ENCODE results near the gene KATNIP.

KATNIP gene

DNA sequence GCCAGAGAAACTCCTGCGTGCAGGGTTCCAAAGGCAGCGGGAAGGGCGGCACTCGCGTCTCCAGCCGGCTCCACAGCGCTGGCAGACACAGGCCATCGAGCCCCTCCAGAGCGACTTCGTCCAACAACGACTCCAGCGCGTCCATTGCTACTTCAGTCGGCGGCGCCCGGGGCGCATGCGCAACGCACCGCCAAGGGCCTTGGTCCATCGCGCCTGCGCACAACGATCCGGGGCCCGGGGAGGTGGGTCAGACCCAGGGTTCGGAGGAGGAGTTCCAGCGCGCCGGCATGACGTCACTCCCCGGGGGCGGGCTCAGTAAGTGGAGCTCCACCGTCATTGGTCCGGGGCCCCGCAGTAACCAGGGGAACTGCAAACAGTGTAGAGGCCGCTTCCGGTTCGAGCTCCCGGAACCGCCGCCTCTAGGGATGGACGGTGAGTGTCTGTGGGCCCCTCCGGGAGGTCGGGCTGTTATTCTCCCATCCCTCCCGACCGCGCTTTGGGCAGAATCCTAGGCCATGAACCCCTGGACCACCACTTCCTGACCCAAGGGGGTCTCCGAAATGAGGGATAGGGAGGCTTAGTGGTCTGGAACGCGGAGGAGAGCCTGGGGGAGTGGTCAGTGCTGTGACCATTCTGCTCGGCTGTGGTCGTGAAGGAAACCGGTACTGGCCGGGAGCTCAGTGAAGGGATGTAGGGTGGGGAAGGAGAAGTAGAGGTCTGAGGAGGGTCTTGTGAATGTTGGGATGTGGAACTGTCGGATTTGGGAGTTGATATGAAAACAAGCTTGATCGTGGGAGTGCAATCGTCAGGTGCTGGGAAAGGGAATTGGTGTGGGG is at the start of gene KATNIP, which contains the start of gene GTF3C1:
KATNIP (plus strand) TSS at position 399 of the 836 bp plus-strand sequence; CDS start at position 426, 27 bp downstream.
GTF3C1 (minus strand) TSS at position 168 of the 836 bp plus-strand sequence; CDS start at position 145, 23 bp downstream.
- no peak for FAIRE-seq

DNA sequence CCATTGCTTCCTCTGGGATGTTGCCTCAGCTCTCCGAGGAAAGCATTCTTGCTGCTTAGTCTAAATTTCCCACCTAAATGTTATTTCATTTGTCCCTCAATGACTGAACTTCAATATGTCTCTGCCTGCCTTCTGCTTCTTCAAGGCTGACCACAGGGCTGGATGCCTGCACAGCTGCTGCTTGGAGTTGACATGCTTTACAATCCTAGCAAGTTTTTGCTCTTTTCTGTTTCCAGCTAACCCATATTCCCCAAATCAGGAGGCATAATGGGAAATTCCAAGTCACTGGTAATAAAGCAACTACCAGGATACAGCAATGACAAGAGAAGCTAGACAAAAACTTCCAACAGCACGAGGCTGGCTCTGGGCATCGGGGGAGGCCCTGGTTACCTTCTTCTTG is 49.1 kb upstream of the KATNIP start:
- FAIRE-seq = no peak

GRCh38 chr16:27503662-27504061 is 46.3 kb upstream of the KATNIP start:
- FAIRE-seq = no peak

DNA sequence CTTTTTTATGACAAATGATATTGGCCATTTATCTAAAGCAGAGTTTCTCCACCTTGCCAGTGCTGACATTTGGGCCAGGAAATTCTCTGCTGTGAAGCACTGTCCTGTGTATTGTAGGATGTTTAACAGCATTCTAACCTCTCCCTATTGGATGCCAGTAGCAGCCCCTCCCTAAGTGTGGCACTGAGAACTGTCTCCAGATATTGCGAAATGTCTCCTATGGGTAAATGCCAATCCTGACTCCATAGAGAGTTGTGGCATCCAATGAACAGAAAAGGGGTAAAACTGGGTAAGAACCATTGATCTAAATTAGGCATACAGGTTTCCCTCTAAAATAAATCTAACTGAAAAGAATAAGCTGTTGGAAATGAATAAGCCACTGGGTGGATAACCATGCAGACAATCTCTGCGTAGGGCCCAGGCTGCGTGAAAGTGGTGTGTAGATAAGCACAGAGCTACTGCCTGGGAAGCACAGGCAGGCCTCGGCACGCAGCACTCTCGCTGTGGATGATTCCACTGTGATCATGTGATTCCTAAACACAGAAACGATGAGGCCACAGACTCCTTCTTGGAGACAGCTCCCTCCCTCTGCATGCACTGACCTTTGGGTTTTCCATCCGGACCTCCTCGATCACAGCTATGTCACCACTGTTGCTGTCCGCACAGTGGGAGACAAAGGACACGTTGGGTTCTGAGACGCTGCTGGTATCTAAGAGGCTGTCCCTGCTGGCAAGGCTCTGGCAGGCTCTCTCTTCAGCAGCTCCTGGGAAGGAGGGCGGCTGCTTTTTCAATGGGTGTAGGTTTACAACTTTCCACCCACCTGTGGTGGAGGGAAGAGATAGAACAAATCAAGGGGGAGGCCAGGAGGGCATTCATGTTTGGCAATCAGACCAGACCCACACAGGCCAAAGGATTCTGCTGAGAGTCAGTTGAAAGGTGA is 44.4 kb upstream of the KATNIP start:
- no peak for FAIRE-seq

DNA sequence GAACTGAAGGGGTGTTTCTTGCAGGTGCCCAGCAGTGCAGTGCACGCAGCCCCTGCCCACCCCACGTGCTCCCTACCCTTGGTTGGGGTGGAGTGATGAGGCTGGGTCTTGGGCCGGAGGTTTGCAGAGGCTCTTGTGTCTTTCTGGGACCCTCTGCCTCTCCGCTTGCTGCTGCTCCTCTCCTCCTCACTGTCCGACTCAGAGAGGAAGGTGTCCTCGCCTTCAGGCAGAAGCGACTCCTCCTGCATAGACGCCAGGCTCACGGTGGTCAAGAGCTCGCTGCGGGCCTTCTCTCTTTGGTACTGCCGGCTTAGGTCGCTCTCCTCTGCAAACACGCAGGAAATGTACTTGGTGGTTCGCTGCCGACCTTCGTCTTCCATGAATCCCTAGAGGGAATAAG is 43.2 kb upstream of the KATNIP start:
- no peak for FAIRE-seq

GRCh38 chr16:27508476-27508875 is 41.5 kb upstream of the KATNIP start:
- no peak for FAIRE-seq

DNA sequence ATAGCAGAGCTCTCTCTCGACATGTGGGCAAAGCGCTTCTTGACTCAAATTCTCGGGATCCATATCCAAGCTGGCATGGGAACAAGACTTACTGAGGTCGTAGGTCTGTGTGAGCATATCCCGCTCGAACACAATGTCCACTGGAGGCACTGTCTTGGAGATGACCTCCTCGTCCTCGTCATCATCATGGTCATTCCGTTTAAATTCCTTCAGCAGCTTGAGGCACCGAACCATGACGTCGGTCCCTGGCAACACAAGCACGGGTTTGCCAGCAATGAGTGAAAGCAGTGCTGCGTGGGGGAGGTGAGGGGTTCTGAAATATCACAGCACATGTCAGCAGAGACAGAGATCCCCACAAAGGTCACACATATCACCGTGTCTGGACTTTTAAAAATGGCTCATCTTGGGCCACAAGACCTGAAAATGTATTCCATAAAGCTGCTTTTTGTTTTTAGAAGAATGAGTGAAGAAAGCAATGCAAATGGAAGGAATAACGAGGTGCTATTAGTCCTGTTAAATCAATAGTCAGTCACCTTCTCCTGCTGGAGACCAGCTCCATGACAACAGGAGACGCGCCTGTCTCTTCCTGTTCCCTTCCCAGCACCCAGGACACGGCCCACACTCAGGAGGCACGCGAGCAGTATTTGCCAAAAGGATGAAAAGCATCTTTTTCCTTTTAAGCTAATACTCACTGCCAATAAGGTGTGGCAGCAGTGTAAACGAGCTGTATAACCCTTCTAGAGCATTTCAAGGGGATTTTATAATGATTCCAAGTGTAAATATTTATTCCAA is 38.1 kb upstream of the KATNIP start:
- FAIRE-seq = no peak

GRCh38 chr16:27514806-27515205 is 35.1 kb upstream of the KATNIP start:
- FAIRE-seq = no peak

GRCh38 chr16:27515874-27516353 is 34.0 kb upstream of the KATNIP start:
- FAIRE-seq = no peak

DNA sequence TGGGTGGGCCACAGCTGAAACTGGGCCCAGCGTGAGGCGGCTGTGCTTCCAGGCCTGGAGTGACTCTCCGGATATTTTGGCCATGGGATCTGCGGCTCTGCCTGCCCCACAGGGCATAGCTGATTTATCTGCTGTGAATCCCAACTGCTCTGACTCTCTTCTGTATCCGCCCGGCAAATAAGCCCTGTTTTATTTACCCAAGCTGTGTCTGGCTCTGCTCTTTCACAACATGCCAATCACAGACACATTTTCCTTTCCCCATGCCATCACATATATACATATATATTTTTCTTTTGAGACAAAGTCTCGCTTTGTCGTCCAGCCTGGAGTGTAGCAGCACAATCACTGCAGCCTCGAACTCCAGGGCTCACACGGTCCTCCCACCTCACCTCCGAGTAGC is 33.6 kb upstream of the KATNIP start:
- FAIRE-seq = no peak

DNA sequence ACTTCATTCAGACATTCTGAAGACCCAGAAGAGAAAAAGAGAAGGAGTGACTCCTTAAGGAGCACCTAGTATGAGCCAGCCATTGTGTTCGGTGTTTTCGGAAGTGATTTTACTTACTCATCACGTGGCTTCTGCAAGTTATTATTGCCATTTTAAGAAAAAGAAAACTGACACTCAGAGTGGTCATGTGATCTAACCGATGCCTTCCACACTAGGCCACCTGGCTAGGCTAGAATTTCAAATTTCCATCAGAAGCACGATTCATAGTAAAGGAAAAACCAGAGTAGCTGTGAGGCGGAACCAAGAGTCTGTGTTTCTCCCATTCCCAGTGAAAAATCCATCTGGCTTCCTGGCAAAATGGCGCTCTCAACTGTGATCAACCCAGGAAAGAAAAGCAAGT is 32.3 kb upstream of the KATNIP start:
- FAIRE-seq = no peak

DNA sequence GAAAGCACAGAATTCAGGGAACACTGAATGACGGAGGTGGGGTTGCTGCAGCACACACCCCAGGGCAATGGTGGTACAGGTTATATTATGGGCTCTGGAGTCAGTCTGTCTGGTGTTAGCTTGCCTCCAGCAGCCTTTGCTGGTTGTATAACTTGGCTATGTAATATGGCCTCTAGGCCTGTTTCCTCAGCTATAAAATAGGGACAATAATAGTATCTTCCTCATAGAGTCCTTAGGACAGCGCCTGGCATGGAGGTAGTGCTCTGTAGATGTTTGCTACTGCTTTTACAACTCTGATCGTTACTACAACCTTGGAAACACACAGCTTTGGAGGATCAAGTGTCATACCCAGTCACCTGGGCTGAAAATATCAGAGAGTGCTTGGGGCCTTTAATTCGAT is 31.7 kb upstream of the KATNIP start:
- no peak for FAIRE-seq

GRCh38 chr16:27520982-27521673 is 28.8 kb upstream of the KATNIP start:
- FAIRE-seq = no peak

DNA sequence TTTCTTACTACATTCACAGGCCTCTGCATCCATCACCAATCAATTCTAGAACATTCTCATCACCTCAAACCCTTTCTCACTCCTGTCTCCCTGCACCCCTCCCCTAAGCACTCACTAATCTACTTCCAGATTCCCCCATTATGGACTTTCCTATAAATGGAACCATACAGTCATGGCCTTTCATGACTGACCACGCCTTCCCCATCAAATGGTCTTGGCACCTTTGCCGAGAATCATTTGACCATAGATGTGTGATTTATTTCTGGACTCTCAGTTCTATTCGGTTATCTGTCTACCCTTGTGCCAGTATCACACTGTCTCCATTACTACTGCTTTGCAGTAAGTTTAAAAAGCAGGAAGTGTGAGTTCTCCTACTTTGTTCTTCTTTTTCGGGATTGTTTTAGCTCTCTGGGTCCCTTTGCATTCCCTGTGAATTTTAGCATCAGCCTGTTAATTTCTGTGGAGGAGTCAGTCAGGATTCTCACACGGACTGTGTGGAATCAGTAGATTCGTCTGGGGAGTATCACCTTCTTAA is 27.7 kb upstream of the KATNIP start:
- no peak for FAIRE-seq

DNA sequence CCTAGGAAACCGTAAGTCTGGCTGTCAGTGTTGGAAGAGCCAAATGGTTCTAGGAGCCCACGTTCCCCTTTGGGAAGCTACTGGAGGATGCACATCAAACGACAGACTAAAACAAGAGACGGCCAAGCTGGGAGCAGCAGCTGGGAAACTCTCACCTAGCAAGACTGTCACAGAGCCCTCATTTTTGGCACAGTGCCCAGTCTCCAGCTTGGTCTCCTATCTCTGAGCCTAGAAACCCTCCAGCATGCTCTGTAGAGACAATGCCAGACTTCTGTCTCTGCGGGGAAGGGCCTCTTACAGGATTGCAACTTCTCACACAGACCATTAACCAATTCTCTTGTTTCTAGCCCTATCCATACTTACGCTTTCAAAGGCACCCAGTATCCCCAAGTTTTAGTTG is 23.8 kb upstream of the KATNIP start:
- FAIRE-seq = no peak

- FAIRE-seq = no peak
Observed at GRCh38 chr16:27528294-27528693, 21.6 kb upstream of the KATNIP start.

GRCh38 chr16:27529962-27530361 is 20.0 kb upstream of the KATNIP start:
- no peak for FAIRE-seq

DNA sequence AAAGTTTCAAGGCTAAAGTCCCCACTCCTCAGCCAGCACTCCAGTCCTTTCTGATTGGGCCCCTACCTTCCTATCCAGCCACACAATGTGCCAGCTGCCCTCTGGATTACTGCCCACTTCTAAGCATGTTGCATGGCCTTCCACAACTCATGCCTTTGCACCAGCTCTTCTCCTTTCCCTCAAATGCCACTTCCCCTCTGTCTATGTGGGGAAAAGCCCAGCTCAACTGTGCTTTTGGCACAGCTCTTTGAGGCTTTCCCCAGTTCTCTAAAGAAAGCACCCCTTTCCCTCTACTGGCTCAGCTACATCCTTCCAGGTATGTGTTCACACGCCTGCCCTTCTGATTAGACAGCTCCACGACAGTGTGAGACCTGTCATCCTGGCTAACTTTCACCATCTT is 18.8 kb upstream of the KATNIP start:
- no peak for FAIRE-seq

DNA sequence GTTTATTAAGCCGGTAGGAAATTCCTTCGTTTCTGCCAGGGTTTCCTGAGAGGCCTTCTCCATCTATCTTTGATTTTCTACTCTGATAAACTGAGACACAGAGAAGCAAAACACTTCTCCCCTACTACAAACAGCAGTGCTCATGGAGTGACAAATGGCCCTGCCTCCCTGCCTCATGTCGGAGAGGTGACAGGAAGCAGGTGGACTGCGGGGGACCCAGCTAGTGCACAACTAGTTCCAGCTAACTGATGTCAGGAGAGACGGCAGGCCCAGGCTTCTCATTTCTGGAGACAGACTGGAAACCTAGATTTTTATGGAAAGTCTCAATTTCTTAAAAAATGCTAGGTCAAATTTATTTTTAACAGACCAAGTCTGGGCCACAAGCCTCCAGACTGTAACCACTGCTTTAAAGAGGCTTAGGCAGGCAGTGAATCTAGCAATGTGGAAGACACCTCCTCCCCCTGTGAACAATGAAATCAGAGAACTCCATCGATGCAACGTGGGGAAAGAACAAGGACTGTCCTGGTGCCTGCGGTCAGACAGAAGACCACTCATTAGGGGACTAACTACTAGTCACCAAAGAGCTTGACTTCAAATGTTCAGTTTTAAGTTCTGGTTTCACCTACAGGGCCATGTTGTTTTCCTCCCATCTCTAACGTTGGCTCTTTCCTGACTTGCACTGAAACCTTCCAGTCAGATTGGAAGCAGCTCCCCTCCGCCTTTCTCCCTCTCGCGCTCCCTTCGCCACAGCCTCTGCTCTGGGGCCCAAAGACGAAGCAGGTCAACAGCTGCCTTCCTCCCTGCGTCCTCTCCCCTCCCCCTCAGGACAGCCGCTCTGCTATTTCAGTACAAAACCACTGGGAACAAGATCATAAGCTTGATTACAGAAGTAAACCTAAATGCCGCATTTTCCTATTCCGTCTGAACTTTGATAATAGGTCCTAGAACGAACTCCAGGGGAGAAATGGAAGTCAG is 17.8 kb upstream of the KATNIP start:
- no peak for FAIRE-seq

GRCh38 chr16:27534256-27534655 is 15.7 kb upstream of the KATNIP start:
- no peak for FAIRE-seq

Data from colon (tissue), 2 donors.